ENCODE results near the gene GMCL2.
"Not testable (repeated sequence)": the region's sequence is repeated elsewhere in the genome, so short reads cannot be mapped to it uniquely, and the experiment has no call there.

Gene GMCL2

DNA sequence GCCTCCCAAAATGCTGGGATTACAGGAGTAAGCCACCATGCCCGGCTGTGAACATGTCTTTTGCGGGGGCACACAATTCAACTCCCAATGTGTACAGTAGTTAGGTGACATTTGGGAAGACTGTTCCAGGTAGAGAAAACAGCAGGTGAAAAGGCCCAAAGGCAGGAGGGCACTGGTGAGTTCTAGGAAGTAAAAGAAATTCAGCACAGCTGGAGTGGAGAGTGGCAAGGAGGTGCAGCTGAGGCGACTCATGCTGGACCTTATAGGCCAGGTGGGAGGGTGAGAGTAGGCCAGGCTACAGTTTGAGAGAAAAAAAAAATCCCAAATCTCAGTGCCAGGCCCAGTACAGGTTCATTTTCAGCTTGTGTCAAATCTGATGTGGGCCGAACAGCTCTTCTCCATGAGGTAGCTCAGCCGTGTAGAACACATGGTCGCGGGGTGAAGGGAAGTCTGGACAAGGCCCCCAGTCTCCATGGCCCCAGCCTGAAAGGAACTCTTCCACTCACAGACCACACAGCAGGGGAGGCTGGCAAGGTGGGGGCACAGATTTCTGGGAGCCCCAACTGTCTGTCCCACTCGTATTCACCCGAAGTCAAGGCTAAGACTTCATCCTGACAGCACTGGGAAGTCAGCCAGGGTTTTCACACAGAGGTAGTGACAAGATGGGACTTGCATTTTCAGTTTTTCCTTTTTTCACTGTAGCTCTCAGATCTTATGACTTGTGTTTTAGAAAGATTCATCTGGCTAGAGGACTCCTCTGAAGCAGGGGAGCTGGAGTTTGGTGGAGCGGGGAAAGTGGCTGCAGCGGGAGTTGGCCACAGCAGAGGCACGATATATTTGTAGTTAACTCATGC is 12.6 kb upstream of the GMCL2 start:
- H3K27ac ChIP-seq: no peak overlapping the region
- TF ChIP-seq CTCF (conservative IDR thresholded peaks at IDR 0.05): no peak

DNA sequence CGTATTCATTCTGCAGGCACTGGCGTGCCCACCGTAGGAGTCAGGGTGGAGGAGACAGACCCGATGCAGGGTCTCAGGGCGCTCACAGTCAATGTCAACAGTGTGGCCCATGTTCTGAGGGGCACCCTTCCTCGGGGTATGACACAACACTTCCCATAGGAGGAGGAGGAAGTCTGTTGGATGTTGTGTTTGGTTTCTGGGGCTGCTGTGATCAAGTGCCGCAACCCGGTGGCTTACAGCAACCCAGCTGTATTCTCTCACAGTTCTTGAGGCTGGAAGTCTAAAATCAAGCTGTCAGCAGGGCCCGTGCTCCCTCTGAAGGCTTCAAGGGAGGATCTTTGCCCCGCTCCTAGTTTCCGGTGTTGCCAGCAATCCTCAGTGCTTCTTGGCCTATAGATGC is 11.5 kb upstream of the GMCL2 start:
- no peak for TF ChIP-seq CTCF (conservative IDR thresholded peaks at IDR 0.05)
- no peak overlapping the region for H3K27ac ChIP-seq

DNA sequence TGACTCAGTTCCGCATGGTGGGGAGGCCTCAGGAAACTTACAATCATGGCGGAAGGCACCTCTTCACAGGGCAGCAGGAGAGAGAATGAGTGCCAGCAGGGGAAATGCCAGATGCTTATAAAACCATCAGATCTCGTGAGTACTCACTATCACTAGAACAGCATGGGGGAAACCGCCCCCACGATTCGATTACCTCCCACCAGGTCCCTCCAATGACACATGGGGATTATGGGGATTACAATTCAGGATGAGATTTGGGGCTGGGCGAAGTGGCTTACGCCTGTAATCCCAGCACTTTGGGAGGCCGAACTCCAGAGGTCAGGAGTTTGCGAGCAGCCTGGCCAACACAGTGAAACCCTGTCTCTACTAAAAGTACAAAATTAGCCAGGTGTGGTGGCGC is 11.0 kb upstream of the GMCL2 start:
- not testable (repeated sequence) for H3K27ac ChIP-seq

DNA sequence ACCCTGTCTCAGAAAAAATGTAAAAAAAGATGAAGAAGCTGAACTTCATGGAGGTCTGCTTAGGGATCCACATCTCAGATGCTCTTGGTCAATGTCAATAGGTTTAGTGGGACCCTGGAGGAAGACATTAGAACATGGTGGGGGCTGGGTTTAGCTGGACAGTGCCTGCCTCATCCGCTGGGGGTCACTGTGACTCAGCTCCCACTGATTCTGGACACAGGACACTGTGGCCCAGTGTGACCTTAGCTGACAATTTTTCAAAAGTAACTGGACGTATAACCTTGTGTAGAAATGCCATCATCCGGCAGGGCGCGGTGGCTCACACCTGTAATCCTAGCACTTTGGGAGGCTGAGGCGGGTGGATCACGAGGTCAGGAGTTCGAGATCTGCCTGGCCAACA is 9.8 kb upstream of the GMCL2 start:
- peak; percentile 74 for TF ChIP-seq CTCF (conservative IDR thresholded peaks at IDR 0.05)
- no peak overlapping the region for H3K27ac ChIP-seq

GRCh38 chr5:178196281-178196812 is 9.2 kb upstream of the GMCL2 start:
- no peak overlapping the region for H3K27ac ChIP-seq
- no peak for TF ChIP-seq CTCF (conservative IDR thresholded peaks at IDR 0.05)

DNA sequence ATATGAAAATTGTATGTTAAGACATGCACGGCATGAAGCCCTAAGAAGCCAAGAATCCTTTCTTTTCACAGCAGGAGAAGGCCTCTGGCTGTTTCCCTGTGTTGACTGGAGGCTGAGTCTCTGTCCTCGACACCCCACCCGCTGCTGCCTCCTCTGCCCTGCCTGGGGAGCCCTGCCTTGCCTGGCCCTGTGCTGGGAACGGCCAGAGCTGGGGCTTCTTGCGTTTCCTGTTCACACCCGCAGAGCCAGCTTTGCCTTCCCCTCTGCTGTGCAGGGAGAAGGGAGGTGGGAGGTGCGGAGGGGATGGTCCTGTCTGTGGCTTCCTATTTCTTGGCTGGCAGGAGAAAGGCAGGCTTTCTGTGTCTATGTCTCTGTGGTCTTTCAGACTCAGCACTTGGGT is 6.9 kb upstream of the GMCL2 start:
- TF ChIP-seq CTCF (conservative IDR thresholded peaks at IDR 0.05): no peak
- no peak overlapping the region for H3K27ac ChIP-seq

DNA sequence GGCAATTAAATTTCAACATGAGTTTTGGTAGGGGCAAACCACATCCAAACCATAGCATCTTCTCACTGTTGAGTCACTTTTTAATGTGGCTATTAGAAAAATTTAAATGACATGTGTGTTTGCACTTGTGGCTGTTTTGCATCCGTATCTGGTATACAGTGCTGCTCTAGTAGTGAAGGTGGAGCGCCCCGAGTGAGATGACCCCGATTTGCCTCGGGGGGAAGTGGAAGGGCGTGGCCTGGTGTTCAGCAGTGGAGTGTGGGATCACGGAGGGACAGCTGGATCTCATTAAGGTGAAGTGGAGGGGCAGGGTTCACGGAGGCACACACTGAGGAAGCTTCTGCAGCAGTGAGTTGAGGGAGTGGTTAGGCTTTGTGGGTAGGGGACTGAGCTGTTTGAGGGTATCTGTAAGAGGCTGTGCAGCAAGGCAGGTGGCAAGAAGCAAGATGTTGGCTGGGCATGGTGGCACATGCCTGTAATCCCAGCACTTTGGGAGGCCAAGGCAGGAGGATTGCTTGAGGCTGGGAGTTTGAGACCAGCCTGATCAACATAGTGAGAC is 6.2 kb upstream of the GMCL2 start:
- H3K27ac ChIP-seq: no peak overlapping the region
- no peak for TF ChIP-seq CTCF (conservative IDR thresholded peaks at IDR 0.05)

GRCh38 chr5:178192787-178193186 is 5.6 kb upstream of the GMCL2 start:
- TF ChIP-seq CTCF (conservative IDR thresholded peaks at IDR 0.05): no peak
- H3K27ac ChIP-seq: no peak overlapping the region
